Measurements from ENCODE around the gene DHRSX. TPM values are rescaled to one million over a fixed set of nuclear protein-coding genes. Genes with fewer than 3 reads are reported as not detected.
A peak's percentile ranks its signal among the peaks of the same experiment; 100 is the strongest.
"Not testable (repeated sequence)": the region's sequence is repeated elsewhere in the genome, so short reads cannot be mapped to it uniquely, and the experiment has no call there.

DHRSX gene
- total RNA-seq, 1 donor from 2014 or later, result 30.4 TPM

- H3K4me2 ChIP-seq (ENCODE audit: low read length), result no peak overlapping the region
- H3K36me3 ChIP-seq (ENCODE audit: insufficient read depth, low read length), result no peaks in the 10 kb centered on the region
- no peak for FAIRE-seq
- Mint-ChIP-seq H3K27me3 (ENCODE audit: low read depth, unreplicated experiment) (no peaks in the 10 kb centered on the region), H3K27ac (ENCODE audit: unreplicated experiment) (no peak overlapping the region), H3K4me1 (ENCODE audit: low read depth, unreplicated experiment) (peaks cover 9% of the 10 kb centered on the region), H3K4me3 (ENCODE audit: unreplicated experiment) (no peak overlapping the region), H3K9me3 (ENCODE audit: unreplicated experiment) (peaks cover 14% of the 10 kb centered on the region), H3K36me3 (ENCODE audit: low read depth, unreplicated experiment) (peaks cover 20% of the 10 kb centered on the region)
- DNase-seq (ENCODE audit: low read depth), result no peak
- H3K79me2 ChIP-seq (ENCODE audit: insufficient read depth, low read length), result no peaks in the 10 kb centered on the region
- H3K27ac ChIP-seq (ENCODE audit: low read depth, low read length), result no peak overlapping the region
- no peaks in the 10 kb centered on the region for H4K20me1 ChIP-seq (ENCODE audit: insufficient read depth, low read length)
- TF ChIP-seq EZH2 (IDR thresholded peaks at IDR 0.05; ENCODE audit: insufficient read depth, low read length), result no peak
- TF ChIP-seq, protein P1, sequence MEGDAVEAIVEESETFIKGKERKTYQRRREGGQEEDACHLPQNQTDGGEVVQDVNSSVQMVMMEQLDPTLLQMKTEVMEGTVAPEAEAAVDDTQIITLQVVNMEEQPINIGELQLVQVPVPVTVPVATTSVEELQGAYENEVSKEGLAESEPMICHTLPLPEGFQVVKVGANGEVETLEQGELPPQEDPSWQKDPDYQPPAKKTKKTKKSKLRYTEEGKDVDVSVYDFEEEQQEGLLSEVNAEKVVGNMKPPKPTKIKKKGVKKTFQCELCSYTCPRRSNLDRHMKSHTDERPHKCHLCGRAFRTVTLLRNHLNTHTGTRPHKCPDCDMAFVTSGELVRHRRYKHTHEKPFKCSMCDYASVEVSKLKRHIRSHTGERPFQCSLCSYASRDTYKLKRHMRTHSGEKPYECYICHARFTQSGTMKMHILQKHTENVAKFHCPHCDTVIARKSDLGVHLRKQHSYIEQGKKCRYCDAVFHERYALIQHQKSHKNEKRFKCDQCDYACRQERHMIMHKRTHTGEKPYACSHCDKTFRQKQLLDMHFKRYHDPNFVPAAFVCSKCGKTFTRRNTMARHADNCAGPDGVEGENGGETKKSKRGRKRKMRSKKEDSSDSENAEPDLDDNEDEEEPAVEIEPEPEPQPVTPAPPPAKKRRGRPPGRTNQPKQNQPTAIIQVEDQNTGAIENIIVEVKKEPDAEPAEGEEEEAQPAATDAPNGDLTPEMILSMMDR (IDR thresholded peaks at IDR 0.05; ENCODE audit: insufficient read depth, low read depth, low read length), result no peak
- peaks cover 4% of the 10 kb centered on the region for H3K4me1 ChIP-seq (ENCODE audit: insufficient read depth, low read length)
- H3K27me3 ChIP-seq (ENCODE audit: insufficient read depth, low read length), result no peaks in the 10 kb centered on the region
- no peak overlapping the region for H3K4me3 ChIP-seq (ENCODE audit: insufficient read depth, low read depth, low read length)
- H2AFZ ChIP-seq (ENCODE audit: low read depth, low read length), result no peak overlapping the region
- H3K9ac ChIP-seq (ENCODE audit: low read length), result no peak overlapping the region
- H3K9me3 ChIP-seq (ENCODE audit: insufficient read depth, low read depth, low read length), result no peaks in the 10 kb centered on the region
Measured at GRCh38 chrX:2315434-2315833, 185.3 kb downstream of the DHRSX start.

DNA sequence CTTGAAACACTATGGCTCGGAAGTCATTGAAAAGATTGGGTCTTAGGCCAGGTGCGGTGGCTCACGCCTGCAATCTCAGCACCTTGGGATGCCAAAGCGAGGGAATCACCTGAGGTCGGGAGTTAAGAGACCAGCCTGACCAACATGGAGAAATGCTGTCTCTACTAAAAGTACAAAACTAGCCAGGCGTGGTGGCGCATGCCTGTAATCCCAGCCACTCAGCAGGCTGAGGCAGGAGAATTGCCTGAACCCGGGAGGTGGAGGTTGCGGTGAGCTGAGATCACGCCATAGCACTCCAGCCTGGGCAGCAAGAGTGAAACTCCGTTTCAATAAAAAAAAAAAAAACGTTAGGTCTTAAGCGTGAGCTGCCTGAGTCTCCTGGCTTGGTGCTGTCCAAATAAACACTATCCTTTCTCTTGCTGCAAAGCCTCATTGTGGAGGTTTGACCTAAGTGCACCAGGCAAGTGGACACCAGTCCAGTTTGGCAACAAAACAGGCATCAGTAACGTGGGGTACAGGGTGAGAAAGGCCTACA is 185.9 kb downstream of the DHRSX start:
- H3K27me3 Mint-ChIP-seq (ENCODE audit: low read depth, unreplicated experiment), result no peaks in the 10 kb centered on the region
- H3K27ac Mint-ChIP-seq (ENCODE audit: unreplicated experiment), result no peak overlapping the region
- Histone ChIP-seq H3K27me3 (ENCODE audit: insufficient read depth, low read length) (no peaks in the 10 kb centered on the region), H3K4me2 (ENCODE audit: low read length) (no peak overlapping the region), H3K4me3 (ENCODE audit: insufficient read depth, low read depth, low read length) (no peak overlapping the region), H4K20me1 (ENCODE audit: insufficient read depth, low read length) (no peaks in the 10 kb centered on the region), H3K9ac (ENCODE audit: low read length) (no peak overlapping the region), H2AFZ (ENCODE audit: low read depth, low read length) (no peak overlapping the region), H3K9me3 (ENCODE audit: insufficient read depth, low read depth, low read length) (no peaks in the 10 kb centered on the region), H3K4me1 (ENCODE audit: insufficient read depth, low read length) (peaks cover 4% of the 10 kb centered on the region), H3K27ac (ENCODE audit: low read depth, low read length) (no peak overlapping the region), H3K36me3 (ENCODE audit: insufficient read depth, low read length) (no peaks in the 10 kb centered on the region), H3K79me2 (ENCODE audit: insufficient read depth, low read length) (no peaks in the 10 kb centered on the region)
- peaks cover 9% of the 10 kb centered on the region for H3K4me1 Mint-ChIP-seq (ENCODE audit: low read depth, unreplicated experiment)
- no peak for DNase-seq (ENCODE audit: low read depth)
- H3K36me3 Mint-ChIP-seq (ENCODE audit: low read depth, unreplicated experiment), result peaks cover 21% of the 10 kb centered on the region
- no peak overlapping the region for H3K4me3 Mint-ChIP-seq (ENCODE audit: unreplicated experiment)
- FAIRE-seq, result no peak
- TF ChIP-seq EZH2 (IDR thresholded peaks at IDR 0.05; ENCODE audit: insufficient read depth, low read length), result no peak
- TF ChIP-seq, protein P1 (IDR thresholded peaks at IDR 0.05; ENCODE audit: insufficient read depth, low read depth, low read length), result no peak
- peaks cover 14% of the 10 kb centered on the region for H3K9me3 Mint-ChIP-seq (ENCODE audit: unreplicated experiment)

DNA sequence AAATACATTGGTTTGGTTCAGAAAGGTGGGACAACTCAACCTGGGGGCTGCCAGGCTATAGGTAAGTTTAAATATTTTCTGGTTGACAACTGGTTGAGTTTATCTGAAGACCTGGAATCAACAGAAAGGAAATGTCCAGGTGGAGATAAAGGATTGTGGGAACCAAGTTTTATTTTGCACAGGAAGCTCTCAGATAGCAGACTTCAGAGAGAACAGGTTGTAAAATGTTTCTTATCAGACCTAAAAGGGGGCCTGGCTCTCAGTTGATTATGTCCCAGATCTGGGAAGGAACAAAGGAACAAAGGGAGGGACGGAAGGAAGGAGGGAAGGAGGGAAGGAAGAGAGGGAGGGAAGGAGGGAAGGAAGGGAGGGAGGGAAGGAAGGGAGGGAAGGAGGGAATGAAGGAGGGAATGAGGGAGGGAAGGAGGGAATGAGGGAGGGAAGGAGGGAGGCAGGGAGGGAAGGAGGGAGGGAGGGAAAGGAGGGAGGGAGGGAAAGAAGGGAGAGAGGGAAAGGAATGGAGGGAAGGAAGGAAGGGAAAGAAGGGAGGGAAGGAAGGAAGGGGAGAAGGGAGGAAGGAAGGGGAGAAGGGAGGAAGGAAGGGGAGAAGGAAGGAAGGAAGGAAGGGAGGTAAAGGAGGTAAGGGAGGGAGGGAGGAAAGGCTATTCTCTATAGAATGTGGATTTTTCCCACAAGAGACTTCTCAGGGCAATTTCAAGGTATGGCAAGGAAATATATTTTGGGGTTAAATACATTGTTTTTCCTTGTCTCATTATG is 186.7 kb downstream of the DHRSX start:
- Mint-ChIP-seq H3K9me3 (ENCODE audit: unreplicated experiment) (peaks cover 11% of the 10 kb centered on the region), H3K4me1 (ENCODE audit: low read depth, unreplicated experiment) (peaks cover 9% of the 10 kb centered on the region), H3K27me3 (ENCODE audit: low read depth, unreplicated experiment) (no peaks in the 10 kb centered on the region), H3K27ac (ENCODE audit: unreplicated experiment) (no peak overlapping the region), H3K4me3 (ENCODE audit: unreplicated experiment) (no peak overlapping the region), H3K36me3 (ENCODE audit: low read depth, unreplicated experiment) (peaks cover 25% of the 10 kb centered on the region)
- no peaks in the 10 kb centered on the region for H3K79me2 ChIP-seq (ENCODE audit: insufficient read depth, low read length)
- H3K36me3 ChIP-seq (ENCODE audit: insufficient read depth, low read length), result no peaks in the 10 kb centered on the region
- H3K4me2 ChIP-seq (ENCODE audit: low read length), result no peak overlapping the region
- FAIRE-seq (peak; percentile 60), DNase-seq (ENCODE audit: low read depth) (no peak)
- no peak overlapping the region for H3K27ac ChIP-seq (ENCODE audit: low read depth, low read length)
- H2AFZ ChIP-seq (ENCODE audit: low read depth, low read length), result no peak overlapping the region
- H3K4me1 ChIP-seq (ENCODE audit: insufficient read depth, low read length), result peaks cover 4% of the 10 kb centered on the region
- H3K27me3 ChIP-seq (ENCODE audit: insufficient read depth, low read length), result no peaks in the 10 kb centered on the region
- no peak for TF ChIP-seq EZH2 (IDR thresholded peaks at IDR 0.05; ENCODE audit: insufficient read depth, low read length)
- TF ChIP-seq, protein P1 (IDR thresholded peaks at IDR 0.05; ENCODE audit: insufficient read depth, low read depth, low read length), result no peak
- no peaks in the 10 kb centered on the region for H3K9me3 ChIP-seq (ENCODE audit: insufficient read depth, low read depth, low read length)
- H3K4me3 ChIP-seq (ENCODE audit: insufficient read depth, low read depth, low read length), result no peak overlapping the region
- H4K20me1 ChIP-seq (ENCODE audit: insufficient read depth, low read length), result no peaks in the 10 kb centered on the region
- no peak overlapping the region for H3K9ac ChIP-seq (ENCODE audit: low read length)

DNA sequence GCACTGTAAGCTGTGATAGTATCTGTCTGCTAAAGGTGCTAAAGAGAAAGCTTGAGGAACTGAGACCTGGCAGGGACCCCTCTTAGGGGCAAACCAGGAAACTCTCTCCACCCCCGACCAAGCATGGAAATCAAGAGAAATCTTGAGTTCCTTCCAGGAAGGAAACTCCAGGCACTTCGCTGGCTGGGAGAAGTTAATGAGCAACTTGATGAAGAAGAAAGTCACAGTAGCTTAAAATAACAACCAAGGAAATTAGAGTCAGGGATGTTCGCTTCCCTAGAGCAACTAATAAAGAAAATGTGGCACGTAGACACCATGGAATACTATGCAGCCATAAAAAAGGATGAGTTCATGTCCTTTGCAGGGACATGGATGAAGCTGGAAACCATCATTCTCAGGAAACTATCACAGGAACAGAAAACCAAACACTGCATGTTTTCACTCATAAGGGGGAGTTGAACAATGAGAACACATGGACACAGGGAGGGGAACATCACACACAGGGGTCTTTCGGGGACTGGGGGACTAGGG is 188.7 kb downstream of the DHRSX start:
- not testable (repeated sequence) for H2AFZ ChIP-seq (ENCODE audit: low read depth, low read length); H3K27me3 ChIP-seq (ENCODE audit: insufficient read depth, low read length); H3K9me3 ChIP-seq (ENCODE audit: insufficient read depth, low read depth, low read length); H3K4me1 ChIP-seq (ENCODE audit: insufficient read depth, low read length); FAIRE-seq; H3K36me3 ChIP-seq (ENCODE audit: insufficient read depth, low read length); H3K4me1 Mint-ChIP-seq (ENCODE audit: low read depth, unreplicated experiment); H3K27ac ChIP-seq (ENCODE audit: low read depth, low read length); H3K9ac ChIP-seq (ENCODE audit: low read length); H3K4me3 ChIP-seq (ENCODE audit: insufficient read depth, low read depth, low read length); DNase-seq (ENCODE audit: low read depth); H3K4me3 Mint-ChIP-seq (ENCODE audit: unreplicated experiment); H3K27ac Mint-ChIP-seq (ENCODE audit: unreplicated experiment); H4K20me1 ChIP-seq (ENCODE audit: insufficient read depth, low read length); H3K79me2 ChIP-seq (ENCODE audit: insufficient read depth, low read length); H3K4me2 ChIP-seq (ENCODE audit: low read length); H3K27me3 Mint-ChIP-seq (ENCODE audit: low read depth, unreplicated experiment)
- H3K9me3 Mint-ChIP-seq (ENCODE audit: unreplicated experiment), result peaks cover 11% of the 10 kb centered on the region
- H3K36me3 Mint-ChIP-seq (ENCODE audit: low read depth, unreplicated experiment), result peaks cover 23% of the 10 kb centered on the region
